SK-N-SH treated with all-trans-retinoic acid at 6 μM for 48 hours (cell line): ENCODE data around the gene PIP4K2C.

Source experiments
- GLIS3 ChIP-seq: fragments of 250-450 bp; sonication (Bioruptor Pico); IDR thresholded peaks from 2 replicates; pipeline ENCODE4 v1.5.0; 2020; ENCODE audit warnings: mild to moderate bottlenecking, moderate library complexity
- PATZ1 ChIP-seq: fragments of 250-450 bp; sonication (Bioruptor Pico); IDR thresholded peaks from 2 replicates; pipeline ENCODE4 v1.8.0; 2020; ENCODE audit warnings: mild to moderate bottlenecking, moderate library complexity, borderline replicate concordance

- no peak for TF ChIP-seq GLIS3 (CRISPR knock-in tag)
- no peak for TF ChIP-seq PATZ1 (CRISPR knock-in tag)
These were observed 22.2 kb upstream of the PIP4K2C start for GRCh38 chr12:57568838-57569237.
